Measurements from ENCODE around the gene METTL2A.
"Not testable (repeated sequence)": the region's sequence is repeated elsewhere in the genome, so short reads cannot be mapped to it uniquely, and the experiment has no call there.

DNA sequence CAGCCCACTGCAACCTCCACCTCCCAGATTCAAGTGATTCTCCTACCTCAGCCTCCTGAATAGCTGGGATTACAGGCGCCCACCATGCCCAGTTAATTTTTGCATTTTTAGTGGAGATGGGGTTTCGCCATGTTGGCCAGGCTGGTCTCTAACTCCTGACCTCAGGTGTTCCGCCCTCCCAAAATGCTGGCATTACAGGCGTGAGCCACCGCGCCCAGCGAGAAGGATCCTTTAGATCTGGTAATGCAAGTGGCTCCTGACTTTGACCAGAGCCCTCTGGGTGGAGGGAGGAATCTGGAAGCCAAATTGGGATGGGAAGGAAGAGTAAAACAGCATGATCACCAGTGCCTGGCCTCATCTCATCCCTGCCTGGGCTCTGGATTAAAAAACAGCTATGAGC lies 41.6 kb downstream of the METTL2A start:
- TF ChIP-seq REST, POLR2AphosphoS5, MXI1 (IDR thresholded peaks at IDR 0.05; ENCODE audit: low read depth, low read length): not testable (repeated sequence)
- TF ChIP-seq, protein P1, sequence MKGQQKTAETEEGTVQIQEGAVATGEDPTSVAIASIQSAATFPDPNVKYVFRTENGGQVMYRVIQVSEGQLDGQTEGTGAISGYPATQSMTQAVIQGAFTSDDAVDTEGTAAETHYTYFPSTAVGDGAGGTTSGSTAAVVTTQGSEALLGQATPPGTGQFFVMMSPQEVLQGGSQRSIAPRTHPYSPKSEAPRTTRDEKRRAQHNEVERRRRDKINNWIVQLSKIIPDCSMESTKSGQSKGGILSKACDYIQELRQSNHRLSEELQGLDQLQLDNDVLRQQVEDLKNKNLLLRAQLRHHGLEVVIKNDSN (IDR thresholded peaks at IDR 0.05; ENCODE audit: borderline replicate concordance, low read depth): not testable (repeated sequence)
- TF ChIP-seq, protein P2, sequence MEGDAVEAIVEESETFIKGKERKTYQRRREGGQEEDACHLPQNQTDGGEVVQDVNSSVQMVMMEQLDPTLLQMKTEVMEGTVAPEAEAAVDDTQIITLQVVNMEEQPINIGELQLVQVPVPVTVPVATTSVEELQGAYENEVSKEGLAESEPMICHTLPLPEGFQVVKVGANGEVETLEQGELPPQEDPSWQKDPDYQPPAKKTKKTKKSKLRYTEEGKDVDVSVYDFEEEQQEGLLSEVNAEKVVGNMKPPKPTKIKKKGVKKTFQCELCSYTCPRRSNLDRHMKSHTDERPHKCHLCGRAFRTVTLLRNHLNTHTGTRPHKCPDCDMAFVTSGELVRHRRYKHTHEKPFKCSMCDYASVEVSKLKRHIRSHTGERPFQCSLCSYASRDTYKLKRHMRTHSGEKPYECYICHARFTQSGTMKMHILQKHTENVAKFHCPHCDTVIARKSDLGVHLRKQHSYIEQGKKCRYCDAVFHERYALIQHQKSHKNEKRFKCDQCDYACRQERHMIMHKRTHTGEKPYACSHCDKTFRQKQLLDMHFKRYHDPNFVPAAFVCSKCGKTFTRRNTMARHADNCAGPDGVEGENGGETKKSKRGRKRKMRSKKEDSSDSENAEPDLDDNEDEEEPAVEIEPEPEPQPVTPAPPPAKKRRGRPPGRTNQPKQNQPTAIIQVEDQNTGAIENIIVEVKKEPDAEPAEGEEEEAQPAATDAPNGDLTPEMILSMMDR (IDR thresholded peaks at IDR 0.05): not testable (repeated sequence)

Data from SK-N-SH (cell line).